Measurements from ENCODE around the gene CAD.

Gene CAD

DNA sequence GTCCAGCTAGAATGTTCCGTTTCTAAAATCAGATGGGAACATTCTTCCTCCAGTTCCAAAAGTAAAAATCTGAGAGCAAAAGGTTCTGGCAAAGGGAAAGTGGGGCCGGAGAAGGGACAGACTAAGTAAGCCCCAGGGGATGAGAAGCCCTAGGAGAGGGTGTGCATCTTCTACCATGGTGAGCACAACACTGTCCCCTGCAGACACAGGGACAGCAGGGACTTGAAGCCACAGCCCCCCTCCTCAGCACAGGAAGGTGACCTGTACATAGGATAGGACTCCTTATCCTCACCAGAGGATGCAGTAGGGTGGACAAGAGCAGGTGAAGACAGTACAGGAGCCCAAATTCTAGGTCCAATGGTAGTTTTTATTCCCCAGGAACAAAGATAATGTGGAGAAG, 17.9 kb upstream of the CAD start:
- no peak for DNase-seq

DNA sequence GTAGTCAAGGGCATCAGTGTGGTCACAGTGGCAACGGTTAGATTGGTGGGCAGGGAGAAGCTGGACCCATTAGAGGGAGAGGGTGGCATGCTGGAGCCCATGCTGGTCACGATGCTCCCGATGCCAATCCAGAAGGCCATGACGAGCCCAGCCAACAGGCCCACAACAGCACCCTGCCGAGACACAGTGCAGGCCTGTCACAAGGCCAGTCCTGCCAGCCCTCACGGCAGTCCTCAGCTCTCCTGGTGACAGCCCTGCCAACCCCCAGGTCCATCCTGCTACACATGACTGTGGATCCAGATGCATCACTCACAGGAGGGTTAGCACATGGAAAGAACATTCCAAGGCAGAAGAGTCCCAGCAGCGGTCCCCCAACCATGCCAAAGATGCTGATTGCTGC, 15.5 kb upstream of the CAD start:
- no peak for DNase-seq

DNA sequence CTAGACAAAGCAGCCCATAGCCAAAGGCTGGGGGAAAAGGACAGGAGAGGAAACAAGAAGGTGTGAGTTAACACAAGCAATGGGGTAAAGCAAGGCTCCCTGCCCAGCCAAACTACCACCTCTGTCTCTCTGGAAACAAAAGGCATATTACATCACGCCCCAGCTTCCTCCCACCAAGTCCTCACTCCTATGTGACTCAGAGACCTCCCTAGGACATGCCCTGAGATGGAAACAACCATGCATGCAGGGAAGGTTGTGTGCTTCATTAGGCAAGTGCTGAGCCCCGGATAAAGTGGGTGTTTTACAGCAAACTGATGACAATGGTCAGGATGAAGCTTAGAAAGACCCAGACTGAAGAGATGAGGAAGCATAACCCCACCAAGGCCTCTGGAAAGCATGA, 14.3 kb upstream of the CAD start:
- no peak for DNase-seq

DNA sequence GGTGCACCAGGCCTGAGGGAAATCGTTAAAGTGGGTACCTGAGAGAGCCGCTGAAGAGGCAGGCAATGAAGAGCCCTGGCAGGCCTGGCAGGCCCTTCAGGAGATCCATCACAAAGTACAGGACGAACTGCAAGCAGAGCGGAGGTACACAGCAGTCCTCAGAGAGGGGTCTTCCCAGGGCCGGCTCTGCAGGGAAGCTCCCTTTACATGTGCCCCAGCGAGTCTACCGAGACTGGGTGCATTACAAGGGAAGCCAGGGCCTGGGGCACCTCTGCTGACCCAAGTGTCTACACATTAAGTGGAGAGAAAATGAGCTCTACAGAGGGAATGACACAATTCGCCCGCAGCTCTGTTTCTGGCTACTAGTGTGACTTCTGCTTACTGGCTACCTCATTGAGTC, 13.4 kb upstream of the CAD start:
- no peak for DNase-seq

DNA sequence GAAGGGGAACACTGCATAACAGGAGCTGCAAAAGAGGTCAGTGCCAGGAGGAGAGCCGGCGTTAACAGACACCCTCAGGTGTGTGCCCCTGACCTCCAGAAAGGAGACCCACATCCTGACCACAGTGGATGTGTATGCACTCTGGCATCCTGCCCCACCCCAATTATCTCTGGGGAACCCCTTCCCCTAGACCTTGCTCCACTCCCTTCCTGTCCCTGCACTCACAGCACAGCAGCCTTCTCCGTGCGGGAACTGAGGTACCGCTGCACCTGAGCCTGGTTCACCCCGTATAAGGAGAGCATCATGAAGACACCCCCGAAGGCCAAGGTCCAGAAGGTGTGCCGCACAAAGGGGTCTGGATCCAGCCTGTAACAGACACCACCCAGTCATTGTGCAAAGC, 12.6 kb upstream of the CAD start:
- no peak for DNase-seq

DNA sequence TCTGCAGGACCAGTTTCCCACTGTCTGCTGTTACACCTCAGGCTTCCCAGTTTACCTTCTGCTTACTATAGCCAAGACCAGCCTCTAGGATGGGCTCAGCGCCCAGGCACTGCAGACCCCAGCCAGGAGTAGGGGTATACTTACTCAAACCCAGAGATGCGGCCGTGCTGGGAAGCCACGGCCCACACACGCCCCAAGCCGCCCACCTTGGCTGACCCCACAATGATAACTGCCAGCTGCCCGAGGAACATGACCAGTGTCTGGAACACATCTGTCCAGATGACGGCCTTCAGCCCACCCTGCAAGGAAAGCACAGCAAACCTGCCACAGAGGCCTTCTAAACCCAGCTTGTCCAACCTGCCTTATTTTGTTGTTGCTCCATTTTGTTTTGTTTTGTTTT, 12.0 kb upstream of the CAD start:
- no peak for DNase-seq

DNA sequence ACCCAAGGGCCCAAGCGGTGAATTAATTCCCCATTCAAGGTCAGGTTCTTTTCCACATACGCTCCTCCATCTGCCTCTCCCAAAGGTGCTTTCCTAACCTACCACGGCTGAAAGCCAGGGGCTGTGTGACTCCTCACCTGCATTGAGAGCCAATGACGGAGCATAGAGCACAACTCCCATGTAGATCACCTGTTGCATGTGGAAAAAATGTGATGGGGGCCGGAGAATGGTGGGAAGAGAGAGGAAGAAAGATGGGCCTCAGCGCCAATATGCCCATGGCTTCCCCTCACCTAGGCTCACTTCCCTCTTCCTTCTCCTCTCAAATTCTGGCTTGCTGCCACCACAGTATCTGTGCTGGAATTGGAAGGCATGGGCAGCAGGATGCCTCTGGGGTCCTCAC, 10.8 kb upstream of the CAD start:
- DNase-seq, result no peak

DNA sequence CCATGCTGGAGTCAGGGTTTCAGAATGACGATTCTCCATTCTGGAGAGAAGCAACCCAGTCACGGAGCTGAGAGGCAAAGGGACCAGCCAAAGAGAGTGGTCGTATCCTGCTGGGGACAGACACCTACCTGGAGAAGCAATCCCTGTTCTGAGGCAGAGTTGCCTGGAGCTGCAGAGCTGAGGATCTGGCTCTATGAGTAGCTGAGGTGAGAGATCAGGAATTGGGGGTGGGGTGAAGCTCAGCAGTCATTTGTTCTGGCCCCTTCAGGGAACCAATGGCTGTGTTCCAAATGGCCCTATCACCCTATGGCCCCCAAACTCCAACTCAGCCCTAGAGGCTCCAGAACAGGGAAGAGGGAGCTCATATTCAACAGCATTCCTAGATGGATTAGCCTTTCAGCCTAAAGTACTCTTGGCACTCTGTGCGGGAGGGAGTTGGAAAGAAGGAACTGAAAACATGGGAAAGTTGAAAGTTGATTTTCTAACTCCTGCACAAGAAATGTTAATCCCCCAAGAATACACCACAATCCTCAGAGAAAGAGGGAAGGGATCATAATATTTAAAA, 8.6 kb upstream of the CAD start:
- DNase-seq, result no peak

DNA sequence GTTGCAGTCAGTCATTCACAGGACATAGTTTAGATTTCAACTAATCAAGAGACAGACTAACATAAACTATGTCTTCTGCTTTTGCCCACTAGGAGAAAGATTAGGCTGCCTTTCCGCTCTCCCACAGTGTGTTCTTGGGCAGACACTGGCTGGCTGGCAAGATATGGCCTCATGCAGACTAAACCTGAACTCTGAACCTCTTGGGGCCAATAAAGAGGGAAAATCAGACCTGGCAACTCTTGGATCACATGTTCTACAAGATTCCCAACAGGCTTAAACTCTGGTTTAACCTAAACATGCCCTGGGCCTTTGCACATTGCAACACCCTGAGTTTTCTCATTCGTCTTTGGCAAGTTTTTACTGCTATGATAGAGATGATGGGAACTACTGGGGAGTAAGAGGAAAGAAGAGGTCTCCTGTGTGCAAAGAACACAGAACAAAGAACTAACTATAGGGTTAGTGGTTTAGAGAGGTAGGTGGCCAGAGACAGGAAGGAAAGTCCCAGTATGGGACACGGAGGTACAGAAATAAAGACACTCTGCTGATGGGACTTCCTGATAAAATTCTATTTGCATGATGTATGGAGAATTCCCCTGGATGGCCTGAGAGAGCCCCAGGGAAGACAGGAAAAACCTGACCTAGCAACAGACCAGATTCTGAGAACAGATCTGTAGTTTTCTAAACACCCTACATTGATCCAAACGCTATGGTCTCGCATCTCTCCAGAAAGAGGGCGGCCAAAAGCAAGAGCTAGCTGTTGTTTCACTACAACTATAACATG, 7.4 kb upstream of the CAD start:
- no peak for DNase-seq

DNA sequence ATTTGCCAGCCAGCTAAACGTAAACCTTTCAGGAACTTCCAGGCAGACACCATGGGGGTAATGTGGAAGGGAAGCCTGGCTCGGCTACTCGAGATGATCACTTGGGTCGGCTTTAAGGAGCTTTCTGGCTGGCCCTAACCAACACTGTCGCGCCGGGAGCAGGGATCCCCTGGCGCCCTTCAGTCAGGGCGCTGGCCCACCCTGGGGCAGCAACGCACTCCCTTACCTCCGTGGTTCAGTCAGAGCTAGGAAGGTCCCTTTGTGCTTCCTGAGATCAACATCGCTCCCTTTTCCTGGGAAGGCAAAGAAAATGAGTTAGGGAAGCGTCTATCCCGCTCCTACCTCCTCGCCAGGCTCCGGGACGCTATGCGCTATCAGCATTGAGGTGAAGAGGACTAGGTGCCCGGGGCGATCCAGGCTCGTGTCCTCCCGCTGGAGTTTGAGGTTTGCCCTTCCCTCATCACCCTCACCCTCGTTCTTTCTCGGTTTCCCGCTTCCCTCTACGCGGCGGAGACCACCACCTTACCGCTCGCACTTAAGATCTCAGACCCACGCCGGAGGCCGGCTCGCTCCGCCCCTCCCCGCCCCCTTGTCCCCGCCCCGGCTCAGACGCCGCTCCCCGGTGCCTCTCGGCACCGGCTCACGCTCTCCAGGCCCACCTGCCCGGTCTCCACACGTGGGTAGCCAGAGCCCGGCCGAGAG, 5.8 kb upstream of the CAD start:
- DNase-seq, result no peak

DNA sequence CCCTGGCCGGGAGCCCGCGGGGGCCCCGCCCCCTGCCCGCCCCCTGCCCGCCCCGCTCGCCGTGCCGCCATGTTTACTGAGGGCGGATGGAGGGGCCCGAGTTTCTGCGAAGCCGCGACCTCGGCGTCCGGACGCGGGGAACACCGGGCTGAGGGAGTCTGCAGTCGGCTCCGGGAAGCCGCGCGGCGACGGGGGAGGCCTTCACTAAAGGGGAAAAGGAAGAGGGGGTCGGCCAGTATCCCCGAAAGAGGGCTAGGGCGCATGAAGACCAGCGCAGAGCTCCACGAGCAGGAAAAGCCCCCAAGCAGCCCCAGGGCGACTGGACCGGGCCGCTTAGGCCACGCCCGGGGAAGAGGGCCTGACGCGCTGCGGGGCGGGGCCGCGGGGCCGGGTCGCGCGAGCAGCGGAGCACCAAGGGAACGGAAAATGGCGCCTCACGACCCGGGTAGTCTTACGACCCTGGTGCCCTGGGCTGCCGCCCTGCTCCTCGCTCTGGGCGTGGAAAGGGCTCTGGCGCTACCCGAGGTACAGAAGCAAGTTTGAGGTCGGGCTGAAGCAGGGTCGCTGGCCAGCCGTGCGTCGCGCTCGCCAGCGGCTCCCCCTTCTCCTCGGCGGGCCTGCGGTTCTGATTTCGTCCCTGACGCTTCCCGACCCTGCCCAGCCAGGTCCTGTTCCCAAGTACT, 5.1 kb upstream of the CAD start, which contains the start of the genes ATRAID and SLC5A6:
ATRAID (plus strand) TSS at position 99 of the 683 bp plus-strand sequence; CDS start at position 427, 328 bp downstream.
SLC5A6 (minus strand) TSS at position 326 of the 683 bp plus-strand sequence. CDS start 4,618 bp downstream, outside the sequence.
- peak; percentile 92 for DNase-seq

DNA sequence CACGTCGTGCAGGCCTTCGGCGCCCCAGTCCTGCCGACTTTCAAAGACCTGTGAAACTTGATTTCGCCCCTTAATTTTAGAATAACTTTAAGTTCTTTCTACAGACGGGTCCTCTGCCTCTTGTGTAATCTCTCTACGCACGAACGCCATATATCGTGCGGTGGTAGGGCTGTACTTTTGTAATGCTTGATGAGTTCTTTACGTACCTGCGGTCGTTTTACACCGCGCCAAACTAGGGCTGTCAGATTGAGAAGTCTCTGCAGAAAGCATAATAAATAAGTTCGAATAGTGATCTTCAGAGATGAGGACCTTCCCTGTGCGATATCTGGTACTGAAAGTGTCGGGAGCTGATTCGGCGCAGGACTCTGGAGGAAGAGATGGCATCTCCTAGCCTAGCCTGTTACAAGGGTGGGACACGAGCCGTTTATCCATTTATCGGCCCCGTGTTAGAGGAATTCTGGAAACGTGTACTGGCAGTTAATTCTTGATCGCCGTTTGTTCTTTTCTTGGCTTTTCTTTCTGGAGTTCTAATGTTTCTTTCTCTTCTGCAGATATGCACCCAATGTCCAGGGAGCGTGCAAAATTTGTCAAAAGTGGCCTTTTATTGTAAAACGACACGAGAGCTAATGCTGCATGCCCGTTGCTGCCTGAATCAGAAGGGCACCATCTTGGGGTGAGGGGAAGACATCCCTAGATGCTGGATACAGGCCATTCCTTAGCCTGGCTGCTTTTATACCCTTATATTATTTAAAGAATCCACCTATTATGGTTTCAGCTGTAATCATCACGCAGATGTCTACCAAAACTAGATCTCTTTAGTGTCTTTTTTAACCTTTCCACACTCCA, 4.3 kb upstream of the CAD start:
- peak; percentile 51 for DNase-seq

DNA sequence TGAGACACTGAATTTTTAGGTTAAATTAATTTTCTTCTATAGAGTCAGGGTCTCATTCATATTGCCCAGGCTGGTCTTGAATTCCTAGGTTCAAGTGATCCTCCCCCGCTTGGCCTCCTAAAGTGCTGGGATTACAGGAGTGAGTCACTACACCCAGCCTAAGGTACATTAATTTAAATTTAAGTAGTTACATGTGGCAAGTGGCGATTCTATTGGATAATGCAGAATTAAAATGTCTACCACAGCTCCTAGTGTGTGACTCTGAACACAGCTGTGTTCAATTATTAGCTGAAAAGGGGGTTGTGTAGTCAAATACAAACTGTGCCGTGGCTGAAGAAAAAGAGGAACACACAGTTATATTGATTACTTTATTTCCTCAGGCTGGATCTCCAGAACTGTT, 2.2 kb upstream of the CAD start:
- no peak for DNase-seq

DNA sequence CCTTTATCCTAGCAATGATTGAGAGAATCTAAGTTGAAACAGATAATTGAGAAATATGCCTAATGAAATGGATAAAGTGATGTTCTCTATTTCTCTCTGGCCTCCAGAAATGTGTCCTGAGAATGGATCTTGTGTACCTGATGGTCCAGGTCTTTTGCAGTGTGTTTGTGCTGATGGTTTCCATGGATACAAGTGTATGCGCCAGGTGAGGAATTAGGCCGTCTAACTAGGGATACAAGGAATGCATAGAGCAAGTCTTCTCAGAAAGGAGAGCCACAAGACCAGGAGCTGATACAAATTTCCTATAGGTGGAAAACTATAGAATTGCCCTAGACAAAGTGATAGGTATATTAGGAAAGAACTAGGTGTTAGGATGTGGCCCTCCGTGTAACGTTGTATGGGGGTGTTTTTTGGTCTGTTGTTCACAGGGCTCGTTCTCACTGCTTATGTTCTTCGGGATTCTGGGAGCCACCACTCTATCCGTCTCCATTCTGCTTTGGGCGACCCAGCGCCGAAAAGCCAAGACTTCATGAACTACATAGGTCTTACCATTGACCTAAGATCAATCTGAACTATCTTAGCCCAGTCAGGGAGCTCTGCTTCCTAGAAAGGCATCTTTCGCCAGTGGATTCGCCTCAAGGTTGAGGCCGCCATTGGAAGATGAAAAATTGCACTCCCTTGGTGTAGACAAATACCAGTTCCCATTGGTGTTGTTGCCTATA, 592 bp upstream of the CAD start:
- no peak for DNase-seq

DNA sequence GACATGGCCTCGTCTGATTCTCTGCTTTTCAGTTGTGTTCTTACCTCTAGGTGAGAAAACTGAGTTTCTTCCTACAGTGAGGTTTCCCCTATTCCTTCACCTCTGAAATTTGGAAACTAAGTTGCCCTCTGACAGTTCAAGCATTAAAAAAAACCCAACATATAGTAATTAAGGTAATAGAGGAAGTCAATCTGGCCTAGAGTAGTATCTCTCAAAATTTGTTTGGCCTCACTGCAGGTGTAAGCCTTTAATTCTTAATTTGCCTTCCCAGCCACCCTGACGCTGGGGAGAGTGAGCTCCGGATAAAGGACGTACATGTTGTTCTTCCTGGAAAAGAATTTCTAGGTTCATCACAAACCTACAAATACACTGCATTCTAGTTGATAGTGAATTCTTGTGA, 1.4 kb downstream of the CAD start:
- no peak for DNase-seq

DNA sequence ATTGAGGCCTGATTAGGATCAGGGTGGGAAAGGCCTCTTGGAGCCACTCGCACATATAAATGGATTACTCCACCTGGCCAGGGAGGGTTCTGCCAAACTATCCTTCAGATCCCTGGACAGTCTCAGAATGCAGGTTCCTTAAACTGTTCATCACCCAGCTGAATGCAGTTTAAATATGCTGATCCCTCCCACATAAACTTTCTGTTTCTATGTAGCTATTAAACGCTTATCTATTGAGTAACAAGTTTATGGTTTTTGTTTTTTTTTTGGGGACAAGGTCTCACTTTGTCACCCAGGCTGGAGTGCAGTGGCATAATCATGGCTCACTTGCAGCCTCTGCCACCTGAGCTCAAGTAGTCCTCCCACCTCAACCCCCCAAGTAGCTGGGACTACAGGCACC, 1.9 kb downstream of the CAD start:
- DNase-seq, result no peak

DNA sequence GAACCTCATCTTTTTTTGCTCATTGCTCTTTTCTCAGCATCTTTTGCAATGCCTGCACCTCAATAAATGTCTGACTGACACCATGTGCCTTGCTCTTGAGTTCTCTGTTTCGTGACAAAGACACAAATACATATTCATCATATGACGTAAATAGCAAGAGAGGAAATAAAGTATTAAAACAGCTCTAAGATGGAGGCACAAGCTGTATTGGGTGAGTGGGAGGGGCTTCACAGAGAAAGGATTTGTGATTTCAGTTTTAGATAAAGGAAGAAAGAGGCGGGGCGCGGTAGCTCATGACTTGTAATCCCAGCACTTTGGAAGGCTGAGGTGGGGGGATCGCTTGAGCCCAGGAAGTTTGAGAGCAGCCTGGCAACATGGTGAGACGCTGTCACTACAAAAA, 2.9 kb downstream of the CAD start:
- no peak for DNase-seq

DNA sequence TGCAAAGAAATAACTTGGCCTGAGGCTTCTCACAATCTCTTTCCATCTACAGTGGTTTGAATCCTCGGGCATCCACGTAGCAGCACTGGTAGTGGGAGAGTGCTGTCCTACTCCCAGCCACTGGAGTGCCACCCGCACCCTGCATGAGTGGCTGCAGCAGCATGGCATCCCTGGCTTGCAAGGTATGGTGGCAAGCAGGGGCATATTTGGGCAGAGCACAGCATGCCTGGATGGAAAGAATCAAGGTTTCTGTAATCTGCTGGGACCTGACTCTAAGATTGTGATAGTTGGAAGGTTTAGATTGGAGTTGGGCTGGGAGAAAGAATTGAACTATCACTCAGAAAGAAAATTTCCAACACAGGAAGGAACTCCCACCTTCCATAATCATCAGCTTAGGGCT, 4.0 kb downstream of the CAD start:
- DNase-seq, result no peak

DNA sequence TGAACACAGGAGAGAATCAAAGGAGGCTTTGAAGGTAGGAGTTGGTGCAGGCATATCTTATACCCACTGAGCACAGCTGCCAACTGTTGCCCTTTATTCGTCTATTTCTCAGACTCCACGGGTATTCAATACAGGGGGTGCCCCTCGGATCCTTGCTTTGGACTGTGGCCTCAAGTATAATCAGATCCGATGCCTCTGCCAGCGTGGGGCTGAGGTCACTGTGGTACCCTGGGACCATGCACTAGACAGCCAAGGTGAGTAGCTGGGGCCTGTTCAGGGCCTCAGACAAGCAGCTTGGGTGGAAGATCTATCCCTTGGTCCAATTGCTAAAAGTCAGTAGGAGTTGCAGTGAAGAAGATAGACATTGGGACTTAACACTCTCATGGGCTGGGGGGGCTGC, 5.2 kb downstream of the CAD start:
- no peak for DNase-seq

DNA sequence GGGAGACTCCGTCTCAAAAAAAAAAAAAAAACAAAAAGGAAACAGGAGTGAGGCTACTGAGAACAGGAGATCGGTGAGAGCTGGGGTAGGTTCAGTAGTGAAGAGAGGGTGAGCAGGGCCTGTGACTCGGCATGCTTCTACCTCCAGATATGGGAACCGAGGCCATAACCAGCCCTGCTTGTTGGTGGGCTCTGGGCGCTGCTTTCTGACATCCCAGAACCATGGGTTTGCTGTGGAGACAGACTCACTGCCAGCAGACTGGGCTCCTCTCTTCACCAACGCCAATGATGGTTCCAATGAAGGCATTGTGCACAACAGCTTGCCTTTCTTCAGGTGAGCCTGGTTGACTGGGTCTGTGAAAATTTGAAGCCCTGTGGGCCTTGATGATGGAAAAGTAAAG, 6.2 kb downstream of the CAD start:
- DNase-seq, result no peak

DNA sequence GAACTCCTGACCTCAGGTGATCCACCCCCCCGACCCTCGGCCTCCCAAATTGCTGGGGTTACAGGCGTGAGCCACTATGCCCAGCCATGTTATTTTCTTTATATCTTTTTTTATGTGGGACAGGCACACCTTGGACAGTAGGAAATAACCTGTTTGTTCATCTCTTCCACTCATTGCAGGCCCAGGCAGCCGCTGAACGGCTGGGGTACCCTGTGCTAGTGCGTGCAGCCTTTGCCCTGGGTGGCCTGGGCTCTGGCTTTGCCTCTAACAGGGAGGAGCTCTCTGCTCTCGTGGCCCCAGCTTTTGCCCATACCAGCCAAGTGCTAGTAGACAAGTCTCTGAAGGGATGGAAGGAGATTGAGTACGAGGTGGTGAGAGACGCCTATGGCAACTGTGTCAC, 8.4 kb downstream of the CAD start:
- no peak for DNase-seq

DNA sequence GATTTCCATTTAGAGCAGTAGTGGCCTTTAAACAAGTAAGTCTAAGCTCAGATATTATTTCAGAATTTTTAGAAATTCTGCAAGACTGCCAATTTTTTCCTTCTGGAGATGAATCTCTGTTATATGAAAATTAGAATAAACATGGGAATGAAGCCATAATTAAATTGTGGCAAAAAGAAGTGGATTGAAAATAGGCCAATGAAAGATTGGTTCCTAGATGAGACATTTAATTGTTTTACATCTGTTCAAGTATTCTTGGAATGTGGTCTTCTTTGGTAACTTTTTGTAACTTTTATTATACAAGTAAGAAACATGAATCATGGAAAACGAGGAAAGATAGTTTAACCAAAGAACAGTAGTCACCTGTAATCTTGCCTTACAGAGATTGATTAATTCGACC, 10.3 kb downstream of the CAD start:
- DNase-seq, result no peak
